Psoas muscle (tissue), 8 donors: ENCODE results near the gene CDKN1C. TPM values are rescaled to one million over a fixed set of nuclear protein-coding genes. Genes with fewer than 3 reads are reported as not detected.

Source experiments
- ATAC-seq, 4 donors: fragments of 200-7000 bp; cut with Tn5 transposase; one replicate each; pipeline ENCODE4 v1.9.1; 2020; ENCODE audit warnings: moderate library complexity in 3 of 4, mild to moderate bottlenecking in 2 of 4
- DNase-seq, 2 donors: peaks; one replicate each; pipeline ENCODE4 v3.0.0-alpha.2; 2020
- H3K27ac ChIP-seq: fragments of 200-600 bp; one replicate; pipeline ENCODE4 v1.8.0; 2022
- H3K27me3 ChIP-seq, 3 donors: fragments of 200-600 bp in 1 of 3; one replicate each; pipeline versions ENCODE4 v1.6.1 to v1.8.0; 2013 to 2022; ENCODE audit warnings: low read length in 2 of 3, mild to moderate bottlenecking in 2 of 3, moderate library complexity in 1 of 3; ENCODE audit not compliant: insufficient read depth in 3 of 3
- H3K36me3 ChIP-seq, 2 donors: fragments of 200-600 bp in 1 of 2; one replicate each; pipeline versions ENCODE4 v1.6.1 to v1.8.0; 2013 to 2022; ENCODE audit warnings: low read depth in 1 of 2, mild to moderate bottlenecking in 1 of 2, moderate library complexity in 1 of 2; ENCODE audit not compliant: insufficient read depth in 1 of 2
- H3K4me1 ChIP-seq: fragments of 200-600 bp; one replicate; pipeline ENCODE4 v1.8.0; 2022
- H3K4me3 ChIP-seq: fragments of 200-600 bp; one replicate; pipeline ENCODE4 v1.8.0; 2022; ENCODE audit warnings: mild to moderate bottlenecking
- H3K9me3 ChIP-seq: fragments of 200-600 bp; one replicate; pipeline ENCODE4 v1.8.0; 2022
- WGBS, 3 donors: extraction: QIAGEN DNeasy Blood & Tissue Kit; methylation state at CpG; one replicate each; pipeline versions ENCODE4 v1.1.6 to v1.1.7; 2013; 5-methylcytosine and 5-hydroxymethylcytosine counted together
- intact Hi-C, 2 donors: fragments of 100-400 bp; cut with DNase I; formaldehyde crosslinking; loops; one replicate each; pipeline versions ENCODE4 v1.11.0 to v1.14.2; 2022
- polyA plus RNA-seq, 3 donors: library from polyadenylated mRNA; stranded (reverse); fragments of 200-250 nt; gene quantifications; one replicate each; pipeline ENCODE4 v1.2.3, GENCODE V29; 2013
- total RNA-seq, 4 donors: library from RNA; stranded (reverse); fragmentation: NEBNext Ultra II Directional in 2 of 4; extraction: Animal tissue kit (Norgen Biotek cat#: 25700) in 2 of 4; gene quantifications; one replicate each; pipeline versions ENCODE4 v1.2.1 to v1.2.4, GENCODE V29; 2021 to 2023
- TF ChIP-seq, protein P1 (sequence below): fragments of 200-600 bp; IDR thresholded peaks from one replicate; pipeline ENCODE4 v1.8.0; 2022; ENCODE audit warnings: antibody characterized with exemption
- donor health status: healthy with polysubstance abuse.
- donor health status: DM: no; HTN: no; CAD: no; lungs with moderate emphysema.
- donor health status: Bipolar disorder and iron deficiency.
- donor health status: healthy.
- donor health status: DM: yes; HTN: yes; CAD: no.
- donor health status: DM: no; HTN: no; CAD: no.
- donor health status: DM: no; HTN: no; CAD: no.
- donor health status: DM: yes; HTN: yes; CAD: no.

CDKN1C gene
- total and polyA plus RNA-seq, 7 donors = 14.3 to 49.4 (median 29.9) TPM

- WGBS, 3 donors = 82 to 91% (median 82%) methylated on average over 9 of the region's 9 CpGs
- Histone ChIP-seq H3K36me3 (no peaks in the 10 kb centered on the region), H3K27ac (no peak overlapping the region), H3K4me3 (no peak overlapping the region), H3K9me3 (no peaks in the 10 kb centered on the region), H3K4me1 (no peaks in the 10 kb centered on the region), H3K27me3 (peaks cover 0 to 10% (median 2%) of the 10 kb centered on the region in 3 donors)
- TF ChIP-seq, protein P1, sequence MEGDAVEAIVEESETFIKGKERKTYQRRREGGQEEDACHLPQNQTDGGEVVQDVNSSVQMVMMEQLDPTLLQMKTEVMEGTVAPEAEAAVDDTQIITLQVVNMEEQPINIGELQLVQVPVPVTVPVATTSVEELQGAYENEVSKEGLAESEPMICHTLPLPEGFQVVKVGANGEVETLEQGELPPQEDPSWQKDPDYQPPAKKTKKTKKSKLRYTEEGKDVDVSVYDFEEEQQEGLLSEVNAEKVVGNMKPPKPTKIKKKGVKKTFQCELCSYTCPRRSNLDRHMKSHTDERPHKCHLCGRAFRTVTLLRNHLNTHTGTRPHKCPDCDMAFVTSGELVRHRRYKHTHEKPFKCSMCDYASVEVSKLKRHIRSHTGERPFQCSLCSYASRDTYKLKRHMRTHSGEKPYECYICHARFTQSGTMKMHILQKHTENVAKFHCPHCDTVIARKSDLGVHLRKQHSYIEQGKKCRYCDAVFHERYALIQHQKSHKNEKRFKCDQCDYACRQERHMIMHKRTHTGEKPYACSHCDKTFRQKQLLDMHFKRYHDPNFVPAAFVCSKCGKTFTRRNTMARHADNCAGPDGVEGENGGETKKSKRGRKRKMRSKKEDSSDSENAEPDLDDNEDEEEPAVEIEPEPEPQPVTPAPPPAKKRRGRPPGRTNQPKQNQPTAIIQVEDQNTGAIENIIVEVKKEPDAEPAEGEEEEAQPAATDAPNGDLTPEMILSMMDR = no peak
- ATAC-seq (no peak), DNase-seq (no peak)
- intact Hi-C loops = no loop called here
Measured at GRCh38 chr11:2913776-2914175, 28.2 kb upstream of the CDKN1C start.

DNA sequence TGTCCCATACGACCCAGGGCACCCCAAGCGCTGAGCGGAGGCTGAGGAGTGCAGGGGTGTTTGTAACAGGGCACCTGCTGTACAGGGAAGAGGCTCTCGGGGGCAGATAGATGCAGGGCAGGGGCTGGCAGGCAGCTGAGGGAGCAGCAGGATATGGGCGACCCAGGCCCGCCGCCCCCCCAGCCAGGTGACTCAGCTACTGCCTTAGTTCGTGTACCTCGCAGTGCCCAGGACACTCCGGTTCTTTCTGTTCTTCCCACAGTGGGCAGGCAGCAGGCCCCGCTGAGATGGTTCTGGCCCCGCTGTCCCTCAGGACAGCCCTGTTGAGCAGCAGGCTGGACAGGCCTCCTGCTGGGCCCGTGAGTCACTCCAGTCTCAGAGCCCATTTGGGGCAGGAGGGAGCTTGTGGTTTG, 27.4 kb upstream of the CDKN1C start:
- no peak for DNase-seq
- TF ChIP-seq, protein P1 = no peak
- intact Hi-C loops = no loop called here
- Histone ChIP-seq H3K27me3 (peaks cover 0 to 17% (median 3%) of the 10 kb centered on the region in 3 donors), H3K27ac (no peak overlapping the region), H3K4me3 (no peak overlapping the region), H3K9me3 (no peaks in the 10 kb centered on the region), H3K36me3 (no peaks in the 10 kb centered on the region), H3K4me1 (no peaks in the 10 kb centered on the region)
- no peak for ATAC-seq
- 84 to 86% (median 86%) methylated on average over 13 of the region's 13 CpGs for WGBS, 3 donors

- no peak overlapping the region for H3K4me3 ChIP-seq
- no peak overlapping the region for H3K27ac ChIP-seq
- H3K4me1 ChIP-seq = no peaks in the 10 kb centered on the region
- no peaks in the 10 kb centered on the region for H3K36me3 ChIP-seq
- intact Hi-C loops = no loop called here
- TF ChIP-seq, protein P1 = no peak
- DNase-seq = no peak
- WGBS, 3 donors = 80 to 85% (median 83%) methylated on average over 5 of the region's 5 CpGs
- no peak for ATAC-seq
- H3K27me3 ChIP-seq = peaks cover 0 to 23% (median 6%) of the 10 kb centered on the region in 3 donors
- no peaks in the 10 kb centered on the region for H3K9me3 ChIP-seq
Measured at GRCh38 chr11:2912498-2912897, 26.9 kb upstream of the CDKN1C start.

DNA sequence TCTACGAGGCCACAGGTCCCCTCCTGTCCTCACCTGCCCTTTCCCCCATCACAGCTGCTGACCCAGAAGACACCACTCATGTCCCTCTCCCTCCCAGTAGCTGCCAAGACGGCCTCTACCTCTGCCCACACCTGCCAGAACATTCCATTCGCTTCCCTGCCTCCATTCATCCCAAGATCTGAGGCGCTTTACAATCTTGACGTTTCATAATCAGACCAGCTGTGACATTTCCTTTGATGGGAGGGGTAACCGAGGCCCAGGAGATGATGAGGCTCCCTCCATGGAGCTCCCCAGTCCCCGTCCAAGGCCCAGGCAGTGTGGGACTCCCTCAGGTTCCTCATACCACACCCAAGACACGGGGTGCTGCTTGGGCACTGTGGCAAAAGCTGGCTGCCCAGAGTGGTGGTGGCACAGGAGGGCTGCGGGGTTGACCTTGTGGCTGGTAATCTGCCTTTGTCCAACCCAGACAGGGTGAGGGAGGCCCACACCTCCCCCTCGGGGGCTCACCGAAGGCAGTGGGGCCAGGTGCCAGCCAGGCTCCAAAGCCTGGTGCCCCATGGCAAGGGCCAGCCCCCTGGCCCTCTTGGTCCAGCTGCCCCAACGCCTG, 26.3 kb upstream of the CDKN1C start:
- intact Hi-C loops = no loop called here
- H3K36me3 ChIP-seq = no peaks in the 10 kb centered on the region
- no peaks in the 10 kb centered on the region for H3K4me1 ChIP-seq
- peaks cover 0 to 27% (median 7%) of the 10 kb centered on the region in 3 donors for H3K27me3 ChIP-seq
- ATAC-seq (no peak), DNase-seq (no peak)
- H3K27ac ChIP-seq = no peak overlapping the region
- TF ChIP-seq, protein P1 = no peak
- H3K4me3 ChIP-seq = no peak overlapping the region
- 74 to 85% (median 81%) methylated on average over 12 of the region's 12 CpGs for WGBS, 3 donors
- H3K9me3 ChIP-seq = no peaks in the 10 kb centered on the region
